NCI-H345 treated with DMSO at 0.1 percent for 48 hours (cell line): ENCODE measurements around the gene SIVA1.

Experiments
- DNase-seq: peaks from one replicate; lab custom pipeline; 2025; ENCODE audit not compliant: unreplicated experiment; lab: John Stamatoyannopoulos, UW

The SIVA1 gene

GRCh38 chr14:104783484-104784217 lies 30.7 kb downstream of the SIVA1 start:
- no peak for DNase-seq

- DNase-seq = no peak
Measured at GRCh38 chr14:104784218-104784568, 31.2 kb downstream of the SIVA1 start.

DNA sequence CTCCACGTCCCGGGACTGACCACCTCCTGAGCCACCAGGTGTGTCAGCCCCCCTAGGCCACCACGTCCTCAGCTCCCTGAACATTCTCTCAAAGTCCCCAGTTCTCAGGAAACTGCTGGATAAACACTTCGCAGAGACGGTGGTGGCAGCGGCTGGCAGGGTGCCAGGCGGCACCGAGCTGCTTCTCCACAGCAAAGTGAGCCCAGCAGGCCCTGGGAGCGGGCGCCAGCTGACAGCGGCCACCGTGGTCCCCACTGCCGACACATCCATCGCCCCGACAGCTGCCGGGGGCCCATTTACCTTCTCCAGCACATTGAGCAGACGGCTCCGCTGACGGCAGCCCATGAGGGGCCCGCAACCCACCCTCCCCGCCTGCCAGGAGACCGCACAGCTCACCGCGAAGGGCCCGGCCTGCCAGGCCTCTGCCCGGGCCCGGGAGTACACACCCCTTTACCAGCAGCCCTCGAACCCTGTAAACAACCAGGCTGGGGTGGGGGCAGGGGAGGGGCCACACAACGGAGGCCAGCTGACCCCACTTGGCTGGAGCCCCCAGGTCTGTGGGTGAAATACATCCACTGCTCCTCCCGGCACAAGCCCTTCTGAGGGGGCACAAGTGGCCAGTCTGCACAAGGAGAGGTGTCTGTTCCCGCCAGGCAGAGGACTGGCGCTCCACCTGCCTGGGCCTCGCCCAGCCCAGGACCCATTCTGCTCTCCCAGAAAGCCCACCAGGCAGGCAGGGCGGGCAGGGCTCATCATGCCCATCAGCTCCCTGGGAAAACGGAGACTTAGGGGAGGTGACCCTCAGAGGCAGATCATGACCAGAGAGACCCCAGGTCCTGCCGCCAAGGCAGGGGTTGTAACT lies 32.1 kb downstream of the SIVA1 start:
- DNase-seq = peak; percentile 84

DNA sequence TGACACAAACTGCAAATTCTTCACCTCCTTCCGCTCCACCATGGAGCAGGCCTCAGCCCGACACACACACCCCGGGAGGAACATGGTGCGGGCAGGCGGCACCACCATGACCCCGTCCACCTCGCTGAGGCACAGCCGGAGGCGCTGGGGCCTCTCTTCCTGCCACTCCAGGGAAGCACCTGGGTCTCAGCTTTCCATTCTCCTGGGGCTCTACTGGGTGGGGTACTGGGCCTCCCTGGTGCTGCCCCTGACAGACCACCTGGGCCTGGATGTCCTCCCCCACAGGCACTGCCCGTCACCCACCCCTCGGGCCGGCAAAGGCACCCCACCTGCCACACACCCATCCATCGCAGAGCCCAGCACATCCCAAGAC lies 32.7 kb downstream of the SIVA1 start:
- no peak for DNase-seq

DNA sequence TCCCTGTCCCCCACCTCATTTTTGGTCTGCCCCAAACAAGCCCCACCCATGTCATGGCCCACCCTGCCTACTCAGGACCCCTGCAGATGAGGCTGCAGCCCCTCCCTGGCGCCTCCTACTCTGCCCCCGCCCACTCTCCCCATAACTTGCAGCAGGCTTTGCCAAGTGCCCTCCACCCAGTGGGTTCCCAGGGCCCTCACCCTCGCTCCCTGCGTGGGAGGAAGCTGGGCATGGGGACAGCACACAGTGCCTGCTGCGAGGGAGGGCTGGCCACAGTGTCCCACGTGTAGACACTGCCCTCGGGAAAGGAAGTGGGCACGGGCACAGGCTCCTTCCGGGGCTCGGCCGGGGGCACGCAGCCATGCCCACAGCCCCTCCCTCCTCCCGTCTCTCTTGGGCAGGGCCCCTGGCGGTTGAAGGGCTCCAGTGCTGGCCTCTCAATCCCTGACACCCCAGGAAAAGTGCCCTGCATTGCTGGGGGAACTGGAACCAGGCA lies 33.2 kb downstream of the SIVA1 start:
- no peak for DNase-seq

DNA sequence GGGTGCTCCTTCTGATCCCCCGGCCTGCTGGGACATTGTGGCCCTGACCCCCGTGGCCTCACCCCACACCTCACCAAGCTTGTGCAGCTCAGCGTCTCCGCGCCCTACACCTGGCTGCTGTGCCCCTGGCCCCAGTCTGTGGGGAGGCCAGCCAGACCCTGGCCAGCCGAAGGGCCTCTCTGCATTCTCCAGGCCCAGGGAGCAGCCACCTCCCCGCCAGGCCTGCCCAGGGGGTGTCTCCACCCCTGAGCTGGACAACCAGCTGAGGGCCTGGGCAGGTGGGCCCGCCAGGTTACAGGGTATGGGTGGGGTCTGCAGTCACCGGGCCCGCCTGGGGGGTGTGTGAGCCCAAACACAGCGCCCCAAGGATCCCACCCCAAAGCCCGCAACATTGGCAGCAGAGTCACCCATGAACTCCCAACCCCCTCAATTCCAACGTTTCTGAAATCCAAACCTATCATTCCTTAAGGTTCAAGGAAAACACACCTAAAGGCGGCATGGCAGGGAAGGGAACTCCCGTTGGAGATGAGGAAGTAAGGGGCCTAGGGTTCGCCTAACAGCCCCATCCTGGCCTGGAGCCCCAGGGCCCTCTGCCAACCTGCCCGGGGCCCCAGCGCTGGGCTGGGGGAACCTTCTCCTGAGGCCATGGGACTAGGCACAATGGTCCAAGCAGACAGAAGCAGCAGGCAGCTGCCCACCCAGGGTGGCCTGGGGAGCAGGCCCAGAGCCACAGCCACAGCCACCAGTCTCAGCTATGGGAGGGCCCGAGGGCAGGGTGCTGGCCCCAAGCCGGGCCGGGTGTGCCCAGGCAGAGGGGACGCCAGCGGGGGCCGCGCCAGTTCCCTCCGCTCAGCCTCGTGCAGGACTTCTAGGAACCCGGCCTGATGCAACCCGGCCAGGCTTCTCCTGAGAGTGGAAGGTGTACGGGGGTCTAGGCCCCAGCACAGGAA lies 34.1 kb downstream of the SIVA1 start:
- DNase-seq = no peak

DNA sequence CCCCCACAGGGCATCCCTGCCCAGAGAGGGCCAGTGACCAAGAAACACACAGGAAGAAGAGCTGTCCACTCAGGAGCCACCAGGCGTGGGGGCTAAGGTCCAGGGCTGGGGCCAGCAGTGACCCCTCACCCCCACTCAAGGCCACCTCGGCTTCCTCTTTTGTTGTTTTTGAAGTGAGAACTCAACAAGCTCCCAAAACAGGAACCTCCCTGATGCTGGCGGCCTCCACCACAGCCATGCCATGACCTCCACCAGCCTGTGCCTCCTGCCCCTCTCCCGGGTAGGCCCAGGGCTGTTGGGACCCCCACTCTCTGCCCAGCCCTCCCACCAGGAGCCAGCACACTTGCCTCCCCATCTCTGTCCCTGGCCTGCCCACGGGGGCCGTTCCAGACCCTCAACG lies 34.8 kb downstream of the SIVA1 start:
- no peak for DNase-seq

DNA sequence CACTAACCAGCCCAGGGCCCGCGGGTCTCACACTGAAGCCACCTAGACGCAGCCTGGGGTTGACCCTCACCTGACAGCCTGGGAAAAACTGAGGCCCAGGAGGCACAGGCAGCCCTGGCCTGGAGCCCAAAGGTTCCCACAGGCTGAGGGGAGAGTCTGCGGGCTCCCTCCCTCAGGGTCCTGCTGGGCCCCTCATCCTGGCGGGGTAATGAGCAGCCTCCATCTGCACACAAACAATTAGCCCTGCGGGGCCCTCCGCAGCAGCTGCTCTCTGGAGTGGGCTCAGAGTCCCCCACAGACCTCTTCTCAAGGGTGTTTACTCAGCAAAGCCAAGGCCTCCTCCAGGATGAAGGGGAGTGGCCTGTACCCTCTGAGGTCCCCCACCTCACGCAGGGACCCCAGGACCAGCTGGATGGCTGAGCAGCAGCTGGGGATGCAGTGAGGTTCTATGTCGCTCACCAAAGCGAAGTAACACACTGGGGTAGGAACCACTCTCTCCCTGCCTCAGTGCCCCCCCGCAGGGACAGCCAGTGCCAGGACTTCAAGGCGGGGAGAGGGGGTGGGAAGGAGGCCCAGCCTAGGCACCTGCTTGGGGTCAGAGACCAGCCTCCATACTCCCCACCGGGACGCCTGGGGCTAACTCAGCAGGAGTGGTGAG lies 35.3 kb downstream of the SIVA1 start:
- peak; percentile 88 for DNase-seq

DNA sequence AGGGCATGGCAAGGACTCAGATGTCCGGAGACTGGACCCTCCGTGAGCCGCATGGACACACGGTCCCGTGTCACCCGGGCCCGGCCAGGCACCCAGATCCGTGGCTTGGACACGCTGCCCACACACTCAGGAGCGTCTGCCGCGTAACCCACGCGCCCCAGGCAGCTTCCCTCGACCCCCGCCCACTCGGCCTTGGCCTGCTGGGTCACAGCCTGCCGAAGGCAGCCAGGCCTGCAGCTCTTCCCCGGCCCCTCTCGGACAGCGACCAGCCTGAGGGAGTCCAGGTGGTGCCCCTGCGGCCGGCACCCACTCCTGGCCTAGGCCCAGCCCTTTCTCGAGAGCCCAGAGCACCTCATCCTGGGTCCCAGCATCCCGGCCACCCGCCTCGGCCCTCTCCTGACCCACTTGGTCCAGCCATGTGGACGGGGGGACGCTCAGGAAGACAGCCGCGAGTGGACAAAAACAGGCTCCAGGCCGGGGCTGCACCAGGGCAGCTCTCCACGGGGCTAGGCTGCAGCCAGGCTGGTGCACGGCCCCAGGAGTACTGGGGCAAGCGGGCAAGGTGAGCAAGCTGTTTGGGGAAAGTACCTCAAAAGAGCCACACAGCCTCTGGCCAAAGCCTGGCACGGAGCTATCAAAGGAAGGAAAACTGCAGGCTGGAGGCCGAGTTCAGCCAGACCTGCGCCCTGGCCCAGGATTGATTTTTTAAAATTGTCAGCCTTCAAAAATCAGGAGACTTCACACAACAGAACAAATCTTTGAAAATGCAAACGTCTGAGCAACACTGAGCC lies 36.1 kb downstream of the SIVA1 start:
- DNase-seq = no peak

- no peak for DNase-seq
Measured at GRCh38 chr14:104789752-104790743, 37.1 kb downstream of the SIVA1 start.

- no peak for DNase-seq
Measured at GRCh38 chr14:104791425-104791824, 38.5 kb downstream of the SIVA1 start.

DNA sequence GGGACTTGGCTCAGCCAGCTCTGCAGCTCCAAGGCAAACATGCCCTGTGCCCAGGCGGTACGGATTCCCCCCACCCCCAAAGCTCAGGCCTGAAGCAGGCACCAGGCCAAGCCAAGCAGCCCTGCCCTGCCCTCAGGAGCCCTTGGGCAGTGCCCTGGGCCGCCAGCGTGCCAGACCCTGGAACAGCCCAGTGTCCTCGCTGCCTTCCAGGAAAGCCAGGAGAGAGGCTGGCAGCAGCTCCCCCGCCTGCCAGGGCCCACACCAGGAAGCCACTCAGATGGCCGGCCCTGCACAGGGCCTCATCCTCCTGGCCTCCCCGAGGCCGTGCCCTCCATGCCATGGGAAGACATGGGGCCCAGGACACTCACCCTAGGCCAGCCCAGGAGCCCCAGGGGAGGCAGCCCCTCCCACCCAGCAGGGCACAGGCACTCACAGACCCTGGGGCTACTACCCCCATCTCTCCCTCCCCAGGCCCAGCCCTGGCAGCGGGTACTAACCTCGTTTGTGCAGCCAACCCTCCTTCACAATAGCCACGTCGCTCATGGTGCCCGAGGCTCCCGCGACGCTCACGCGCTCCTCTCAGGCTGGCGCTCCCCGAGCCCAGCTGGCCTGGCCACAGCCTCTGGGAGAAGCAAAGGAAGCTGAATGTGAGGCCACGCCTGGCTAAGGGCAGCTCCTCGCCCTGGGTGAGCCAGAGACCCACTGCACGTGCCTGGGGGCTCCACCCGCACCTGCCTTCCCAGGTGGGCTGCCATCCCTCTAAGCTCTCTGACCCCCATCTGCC lies 39.3 kb downstream of the SIVA1 start:
- no peak for DNase-seq

DNA sequence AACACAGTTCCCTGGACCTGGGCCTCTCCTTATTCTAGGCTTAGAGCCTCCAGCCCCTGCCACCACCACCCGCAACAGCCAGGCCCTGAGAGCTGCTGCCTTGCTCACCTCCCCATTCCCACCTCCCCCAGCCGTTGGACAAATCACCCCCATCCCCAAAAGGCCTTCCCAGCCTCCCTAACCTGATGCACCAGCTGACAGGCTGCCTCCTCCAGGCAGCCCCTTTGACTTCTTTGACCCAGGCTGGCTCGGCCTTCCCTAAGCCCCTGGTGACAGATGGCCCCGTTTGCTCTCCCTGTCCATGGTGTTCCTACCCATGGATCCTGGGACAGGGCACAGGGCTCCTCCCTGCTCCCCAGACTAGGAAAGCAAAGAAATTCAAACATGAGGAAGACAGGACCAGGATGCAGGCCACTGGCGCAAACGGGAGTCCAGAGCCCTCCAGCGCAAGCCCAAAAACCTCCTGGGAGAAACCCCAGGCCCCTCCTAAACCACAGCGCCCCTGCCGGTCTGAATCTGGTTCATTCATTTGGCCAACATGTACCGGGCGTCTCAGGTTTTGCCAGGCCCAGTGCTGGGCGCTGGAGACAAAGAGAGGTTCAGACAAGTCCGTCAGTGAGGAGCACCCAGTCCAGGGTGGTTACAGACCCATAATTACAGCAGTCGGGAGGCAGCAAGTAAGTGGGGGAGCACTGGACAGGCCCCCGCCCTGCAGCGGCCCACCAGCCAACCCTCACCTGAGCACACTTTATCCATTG lies 40.2 kb downstream of the SIVA1 start:
- DNase-seq = no peak

DNA sequence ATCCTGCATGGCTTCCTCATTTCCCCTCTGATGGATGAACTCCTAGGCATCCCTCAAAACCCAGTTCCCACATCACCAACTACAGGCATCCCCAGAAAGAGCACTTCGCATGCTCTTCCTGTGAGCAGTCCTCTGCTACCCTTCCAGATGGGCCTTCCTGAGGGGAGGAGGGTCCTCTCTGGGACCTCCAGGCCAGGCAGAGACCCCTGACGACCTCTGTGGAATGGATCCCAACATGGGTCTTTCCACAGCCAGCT lies 40.7 kb downstream of the SIVA1 start:
- no peak for DNase-seq

GRCh38 chr14:104794099-104794498 lies 41.2 kb downstream of the SIVA1 start:
- no peak for DNase-seq

- DNase-seq = no peak
Measured at GRCh38 chr14:104794631-104794992, 41.7 kb downstream of the SIVA1 start.

GRCh38 chr14:104794993-104795780 lies 42.2 kb downstream of the SIVA1 start, which contains the start of gene AKT1:
Gene AKT1, minus strand, starts transcription at chr14:104795748. Its CDS starts 3,105 bp downstream, at chr14:104792643.
- no peak for DNase-seq
